ENCODE measurements around the gene PLIN3. TPM values are rescaled to one million over a fixed set of nuclear protein-coding genes. Genes with fewer than 3 reads are reported as not detected.
A peak's percentile ranks its signal among the peaks of the same experiment; 100 is the strongest.
"Not testable (repeated sequence)": the region's sequence is repeated elsewhere in the genome, so short reads cannot be mapped to it uniquely, and the experiment has no call there.

The PLIN3 gene, protein sequence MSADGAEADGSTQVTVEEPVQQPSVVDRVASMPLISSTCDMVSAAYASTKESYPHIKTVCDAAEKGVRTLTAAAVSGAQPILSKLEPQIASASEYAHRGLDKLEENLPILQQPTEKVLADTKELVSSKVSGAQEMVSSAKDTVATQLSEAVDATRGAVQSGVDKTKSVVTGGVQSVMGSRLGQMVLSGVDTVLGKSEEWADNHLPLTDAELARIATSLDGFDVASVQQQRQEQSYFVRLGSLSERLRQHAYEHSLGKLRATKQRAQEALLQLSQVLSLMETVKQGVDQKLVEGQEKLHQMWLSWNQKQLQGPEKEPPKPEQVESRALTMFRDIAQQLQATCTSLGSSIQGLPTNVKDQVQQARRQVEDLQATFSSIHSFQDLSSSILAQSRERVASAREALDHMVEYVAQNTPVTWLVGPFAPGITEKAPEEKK
- 37.5 TPM for polyA plus RNA-seq (ENCODE audit: insufficient read length)

DNA sequence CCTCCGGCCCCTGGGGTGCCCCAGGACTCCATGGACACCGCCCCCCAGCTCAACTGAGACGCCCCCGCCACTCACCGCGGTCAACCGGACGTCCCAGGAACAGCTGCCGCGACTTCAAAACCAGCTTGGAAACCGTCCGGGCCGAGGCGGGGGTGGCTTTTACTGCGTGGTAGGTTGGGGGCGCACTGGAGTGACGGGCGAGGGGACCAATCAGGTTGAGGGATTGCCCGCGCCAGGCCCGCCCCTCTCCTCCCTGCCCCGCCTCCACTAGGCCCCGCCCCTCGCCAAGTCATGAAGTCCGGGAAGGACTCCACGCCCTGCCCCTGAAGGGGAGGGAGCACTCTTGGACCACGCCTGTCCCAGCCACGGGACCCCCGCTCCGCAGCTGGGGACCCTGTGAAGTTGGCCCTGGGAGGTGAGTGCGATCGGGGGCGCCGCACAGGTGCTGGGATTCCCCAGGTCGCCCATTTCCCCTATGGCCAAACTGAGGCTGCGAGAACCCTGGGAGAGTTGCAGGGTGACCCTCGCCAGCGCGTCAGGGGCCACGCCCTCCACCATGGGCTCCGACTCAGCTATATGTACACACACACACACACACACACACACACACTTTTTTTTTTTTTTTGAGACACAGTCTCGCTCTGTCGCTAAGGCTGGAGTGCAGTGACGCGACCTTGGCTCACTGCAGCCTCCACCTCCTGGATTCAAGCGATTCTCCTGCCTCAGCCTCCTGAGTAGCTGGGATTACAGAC, at the start of gene PLIN3:
TSS of gene PLIN3 (minus strand) at position 134 of the 752 bp plus-strand sequence. CDS start 6,273 bp downstream, outside the sequence.
- DNase-seq (ENCODE audit: low read depth), result peak; percentile 68

DNA sequence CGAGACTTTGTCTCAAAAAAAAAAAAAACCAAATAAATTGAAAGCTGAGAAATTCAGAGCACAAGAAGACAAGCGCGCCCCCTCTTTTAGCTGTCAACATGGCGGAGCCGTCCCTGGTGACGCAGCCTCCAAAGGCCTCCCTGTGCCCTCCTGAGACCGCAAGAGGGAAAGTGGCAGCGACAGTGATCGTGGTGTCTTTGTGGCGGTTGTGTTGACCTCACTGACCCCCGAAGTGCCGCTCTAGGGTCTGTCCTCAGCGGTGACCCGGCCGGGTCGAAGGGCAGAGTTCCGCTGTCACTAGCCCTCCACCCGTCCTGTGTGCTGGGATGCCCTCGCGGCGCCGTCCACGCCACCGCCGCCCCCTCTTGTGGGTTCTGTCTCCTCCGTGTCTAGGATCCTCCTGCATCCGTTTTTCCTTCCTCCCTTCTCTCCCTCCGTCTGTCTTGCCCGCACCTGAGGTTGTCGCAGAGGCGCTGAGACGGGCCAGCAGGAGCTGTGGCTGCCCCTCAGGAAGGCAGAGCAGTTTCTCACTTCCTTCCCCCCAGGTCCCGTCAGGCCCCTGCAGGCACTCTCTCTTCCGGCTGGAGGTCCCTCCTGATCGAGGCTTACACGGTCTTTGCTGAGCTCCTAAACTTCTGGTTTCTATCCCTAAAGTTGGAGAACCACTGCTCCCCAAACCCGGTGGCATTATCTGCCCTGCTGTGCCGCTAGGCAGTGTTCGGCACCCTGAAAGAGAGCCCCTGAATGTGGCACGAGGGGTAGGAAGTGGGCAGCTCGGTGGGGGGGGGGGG, 49.0 kb upstream of the PLIN3 start:
- DNase-seq (ENCODE audit: low read depth), result no peak

DNA sequence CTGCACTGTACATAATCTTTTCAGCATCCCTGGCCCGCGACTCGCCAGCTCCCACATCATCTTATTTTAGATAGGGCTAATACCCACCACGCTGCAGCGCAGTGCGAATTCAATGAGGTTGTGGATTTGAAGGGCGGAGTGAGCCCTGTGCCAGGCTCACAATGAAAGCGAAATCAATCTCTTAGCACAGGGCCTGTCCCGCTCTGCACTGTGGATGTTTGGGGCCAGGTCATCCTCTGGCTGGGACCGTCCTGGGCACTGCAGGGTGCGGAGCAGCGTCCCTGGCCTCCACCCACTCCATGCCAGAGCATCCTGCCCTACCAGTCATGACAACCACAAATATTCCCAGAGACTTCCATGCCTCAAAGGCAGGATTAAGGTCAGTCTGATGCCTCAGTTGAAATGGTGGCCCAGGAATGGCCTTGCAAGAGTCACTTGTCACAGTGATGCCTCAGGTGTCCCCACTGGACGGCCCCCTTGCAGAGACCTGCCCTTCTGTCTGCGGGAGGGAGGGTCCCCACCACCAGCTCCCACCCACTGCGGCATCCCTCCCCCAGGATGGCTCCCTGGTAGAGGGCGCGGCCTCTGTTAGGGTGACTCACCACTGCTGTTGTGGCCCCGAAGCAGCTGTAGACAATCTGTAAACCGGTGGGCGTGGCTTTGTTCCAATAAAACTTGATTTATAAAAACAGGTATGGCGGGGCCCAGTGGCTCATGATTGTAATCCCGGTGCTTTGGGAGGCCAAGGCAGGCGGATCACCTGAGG, 47.5 kb upstream of the PLIN3 start:
- no peak for DNase-seq (ENCODE audit: low read depth)

DNA sequence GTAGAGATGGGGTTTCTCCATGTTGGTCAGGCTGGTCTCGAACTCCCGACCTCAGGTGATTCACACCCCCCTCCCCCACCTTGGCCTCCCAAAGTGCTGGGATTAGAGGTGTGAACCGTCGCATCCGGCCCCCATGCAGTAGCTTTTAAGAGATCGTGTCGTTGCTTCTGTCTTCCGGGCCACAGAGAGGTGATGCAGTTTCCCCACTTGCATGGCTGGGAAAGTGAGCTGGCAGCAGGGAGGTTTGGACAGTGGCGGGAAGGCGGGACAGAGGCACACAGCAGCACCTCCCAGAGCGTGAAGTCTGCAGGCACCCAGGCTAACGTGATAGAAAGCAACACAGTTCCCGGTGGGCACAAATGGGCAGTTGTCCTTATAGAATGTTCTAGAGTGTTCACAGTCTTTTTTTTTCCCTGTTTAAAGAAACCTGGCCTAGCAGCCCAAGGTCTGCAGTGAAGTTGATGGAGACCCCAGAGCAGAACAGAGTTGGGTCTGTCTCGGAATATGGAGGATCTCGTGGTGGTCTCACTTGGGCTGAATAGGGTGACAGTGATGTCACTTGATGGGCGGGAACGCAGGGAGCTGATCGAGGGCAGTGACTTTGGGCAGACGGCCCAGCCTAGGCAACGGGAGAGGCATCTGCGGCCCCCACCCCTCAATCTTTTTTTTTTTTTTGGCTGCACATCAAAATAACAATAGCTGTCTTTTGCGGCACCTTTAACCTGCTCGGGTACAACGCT, 46.7 kb upstream of the PLIN3 start:
- no peak for DNase-seq (ENCODE audit: low read depth)

DNA sequence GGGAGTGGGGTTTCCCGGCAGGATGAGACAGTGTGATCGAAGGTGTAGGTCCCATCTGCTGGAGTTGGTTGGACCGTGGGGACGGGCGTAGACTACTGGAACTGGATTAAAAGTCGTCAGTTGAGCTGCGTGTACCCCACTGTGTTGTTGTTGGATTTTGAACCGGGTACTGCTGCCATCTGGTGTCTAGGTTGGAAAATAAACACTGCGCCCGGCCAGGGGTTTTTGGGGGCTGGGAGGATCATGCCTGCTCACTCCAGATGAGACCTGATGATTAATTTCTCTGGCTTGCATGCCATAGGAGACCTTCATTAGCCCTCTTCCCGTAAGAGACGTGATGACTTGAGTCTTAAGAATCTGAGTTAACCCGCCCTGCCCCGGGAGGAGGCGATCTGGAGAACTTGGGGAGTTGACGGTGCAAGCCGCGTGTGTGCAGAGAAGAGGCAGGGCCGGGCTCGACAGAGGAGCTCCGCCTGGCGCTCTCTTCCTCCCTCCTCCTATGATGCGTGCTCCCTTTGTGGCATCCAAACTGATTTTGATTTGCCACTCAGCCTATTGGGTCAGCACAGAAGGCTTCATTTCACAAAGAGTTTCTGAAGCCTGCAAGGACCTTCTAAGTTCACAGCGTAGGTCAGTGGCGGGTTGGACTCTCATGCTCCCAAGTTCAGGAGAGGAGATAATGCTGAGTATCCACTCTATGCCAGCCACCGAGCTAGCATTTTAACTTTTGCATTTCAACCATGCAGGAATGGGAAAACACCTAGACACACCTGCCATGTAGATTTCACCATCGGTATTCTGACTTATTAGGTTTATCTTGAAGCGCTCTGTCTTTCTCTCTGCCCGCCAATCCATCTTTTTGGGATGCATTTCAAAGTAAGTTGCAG, 44.6 kb upstream of the PLIN3 start:
- peak; percentile 49 for DNase-seq (ENCODE audit: low read depth)

DNA sequence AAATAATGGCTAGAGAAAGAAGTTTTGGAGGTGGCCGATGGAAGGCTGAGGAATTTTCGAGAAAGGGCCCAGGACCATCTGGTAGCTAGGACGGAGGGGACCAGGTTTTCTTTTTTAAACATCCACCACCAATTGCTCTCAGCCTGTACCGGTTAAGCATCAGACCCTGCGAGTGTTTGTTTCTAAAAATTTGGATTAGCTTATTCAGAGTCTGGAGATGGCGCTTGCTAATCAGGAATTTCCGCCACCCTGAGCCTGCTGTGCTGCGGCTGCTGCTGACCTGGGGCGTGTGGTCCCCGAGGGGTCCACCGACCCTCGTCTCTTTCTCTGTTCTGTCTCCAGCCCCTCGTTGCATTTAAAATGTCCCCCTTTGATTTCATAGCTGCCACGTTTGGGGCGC, 43.8 kb upstream of the PLIN3 start:
- DNase-seq (ENCODE audit: low read depth), result no peak

DNA sequence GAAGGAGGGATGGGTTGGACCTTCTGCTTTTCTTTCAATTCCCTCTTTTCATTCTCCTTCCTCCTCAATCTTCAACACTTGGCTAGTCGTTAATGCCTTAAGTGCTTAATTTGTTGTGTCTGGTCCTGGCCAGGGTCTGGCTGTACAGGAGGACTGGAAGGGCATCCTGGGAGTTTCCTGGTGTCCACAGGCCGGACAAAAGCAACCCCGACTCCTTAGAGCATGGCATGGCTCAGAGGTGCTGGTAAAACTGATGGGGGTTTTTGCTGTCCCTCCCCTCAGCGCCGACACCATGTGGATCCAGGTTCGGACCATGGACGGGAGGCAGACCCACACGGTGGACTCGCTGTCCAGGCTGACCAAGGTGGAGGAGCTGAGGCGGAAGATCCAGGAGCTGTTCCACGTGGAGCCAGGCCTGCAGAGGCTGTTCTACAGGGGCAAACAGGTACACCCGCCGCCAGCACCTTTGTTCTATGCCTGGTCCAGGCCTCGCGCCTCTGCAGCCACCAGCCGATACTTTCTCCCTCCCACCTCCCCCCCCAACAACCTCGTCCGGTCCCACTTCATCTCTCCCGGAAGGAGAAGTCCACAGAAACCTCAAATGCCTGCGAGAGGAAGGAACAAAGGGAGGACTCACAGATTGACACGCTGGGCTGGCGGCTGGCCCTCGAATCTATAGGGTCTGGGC, 43.3 kb upstream of the PLIN3 start:
- DNase-seq (ENCODE audit: low read depth), result no peak

DNA sequence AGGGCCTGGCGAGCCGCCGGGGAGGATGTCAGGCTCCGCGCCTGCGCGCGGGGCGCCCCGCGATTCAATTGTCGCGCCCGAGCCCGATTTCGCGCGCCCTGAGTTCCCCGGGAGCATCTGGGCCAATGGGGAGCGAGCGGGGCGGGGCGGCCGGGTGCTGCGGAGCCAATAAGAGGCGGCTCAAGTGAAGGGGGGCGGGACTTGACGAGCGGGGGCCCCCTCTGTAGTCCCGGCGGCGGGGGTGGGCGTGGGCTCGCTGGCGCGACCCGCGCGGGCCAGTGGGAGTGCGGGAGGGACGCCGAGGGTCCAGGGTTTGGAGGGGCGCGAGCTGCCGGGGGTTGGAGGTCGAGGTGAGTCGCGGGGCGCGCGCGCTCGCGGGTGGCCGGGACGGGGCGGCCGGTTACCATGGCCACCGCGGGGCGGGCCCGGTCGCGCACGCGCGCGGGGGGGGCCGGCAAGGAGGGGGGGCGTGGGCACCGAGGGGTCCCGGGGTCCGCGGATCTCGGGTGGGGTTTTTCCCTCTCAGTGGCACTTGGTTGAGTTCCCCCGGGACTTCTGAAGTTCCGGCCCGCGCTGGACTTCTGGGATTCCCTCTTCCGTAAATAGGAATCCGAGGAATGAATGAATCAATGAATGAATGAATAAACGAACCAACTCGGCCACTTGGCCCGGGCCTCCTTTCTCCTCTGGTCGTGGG, 42.6 kb upstream of the PLIN3 start:
- DNase-seq (ENCODE audit: low read depth), result peak; percentile 35

DNA sequence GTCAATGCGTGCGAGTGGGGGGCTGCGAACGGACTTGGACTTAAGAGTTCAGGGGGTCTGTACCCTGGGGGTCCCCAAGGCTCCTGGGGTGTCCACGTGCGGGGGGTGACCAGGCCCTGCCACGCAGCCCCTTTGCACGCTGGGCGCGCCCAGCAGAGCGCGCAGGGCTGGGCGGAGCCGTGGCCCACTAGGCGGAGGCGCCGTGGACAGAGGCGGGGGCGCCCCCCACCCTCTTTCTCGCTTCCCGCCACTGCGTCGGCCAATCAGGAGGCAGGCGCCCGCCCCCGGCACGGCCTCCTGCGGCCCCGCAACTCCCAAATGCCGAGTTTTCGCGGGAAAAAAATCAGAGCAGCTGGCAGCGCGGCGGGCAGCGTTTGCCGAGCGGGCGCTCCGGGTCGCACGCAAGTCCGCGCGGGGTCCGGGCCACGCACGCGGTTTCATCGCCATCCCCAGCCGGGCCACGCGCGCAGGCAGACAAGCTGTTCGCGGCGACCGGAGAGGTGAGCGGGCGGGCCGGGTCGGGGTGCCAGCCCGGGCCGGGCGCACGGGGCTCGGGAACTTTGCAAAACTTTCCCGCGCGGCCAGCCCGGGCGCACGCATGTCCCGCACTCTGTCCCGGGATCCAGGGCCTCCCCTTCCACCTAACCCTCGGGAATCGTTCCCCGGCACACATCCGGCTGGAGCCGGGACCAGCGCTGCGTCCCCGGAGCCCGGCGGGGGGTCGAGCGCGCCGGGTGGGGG, 41.9 kb upstream of the PLIN3 start, which contains the start of gene UHRF1:
TSS of gene UHRF1 (plus strand) at position 346 of the 741 bp plus-strand sequence. CDS start 1,385 bp downstream, outside the sequence.
- DNase-seq (ENCODE audit: low read depth), result no peak

DNA sequence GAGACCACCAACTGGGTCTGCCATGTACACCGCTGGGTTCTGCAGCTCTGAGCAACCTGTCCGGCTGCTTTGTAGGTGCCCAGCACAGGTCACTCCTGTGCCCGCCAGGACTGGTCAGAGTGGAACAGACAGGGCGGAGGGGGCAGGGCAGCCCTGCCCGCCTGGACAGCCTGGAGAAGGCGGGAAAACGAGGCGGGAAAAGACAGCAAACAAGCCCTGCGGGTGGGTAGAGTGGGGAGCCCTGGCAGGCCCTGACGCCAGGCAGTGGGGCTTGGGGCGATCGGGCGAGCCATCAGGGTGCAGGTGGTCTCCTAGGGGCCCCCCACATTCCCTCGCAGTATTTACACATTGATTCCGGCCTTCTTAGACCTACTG, 41.3 kb upstream of the PLIN3 start:
- no peak for DNase-seq (ENCODE audit: low read depth)

DNA sequence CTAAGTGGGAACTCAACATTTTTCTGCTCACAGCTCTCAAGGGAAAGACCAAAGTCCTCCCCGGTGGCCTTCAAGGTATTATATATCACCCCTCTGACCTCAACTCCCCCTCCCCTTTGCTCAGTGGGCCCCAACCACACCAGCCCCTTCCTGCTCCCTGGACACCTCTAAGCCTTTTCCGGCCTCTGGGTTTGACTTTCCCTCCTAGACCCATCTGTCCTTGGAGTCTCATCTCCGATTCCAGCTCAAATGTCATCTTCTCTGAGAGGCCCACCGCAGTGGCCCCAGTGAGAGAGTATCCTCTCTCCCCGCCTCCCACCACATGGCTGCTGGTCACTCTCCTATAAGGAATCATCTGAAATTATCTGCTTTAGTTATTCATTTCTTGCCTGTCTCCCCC, 40.9 kb upstream of the PLIN3 start:
- DNase-seq (ENCODE audit: low read depth), result no peak

DNA sequence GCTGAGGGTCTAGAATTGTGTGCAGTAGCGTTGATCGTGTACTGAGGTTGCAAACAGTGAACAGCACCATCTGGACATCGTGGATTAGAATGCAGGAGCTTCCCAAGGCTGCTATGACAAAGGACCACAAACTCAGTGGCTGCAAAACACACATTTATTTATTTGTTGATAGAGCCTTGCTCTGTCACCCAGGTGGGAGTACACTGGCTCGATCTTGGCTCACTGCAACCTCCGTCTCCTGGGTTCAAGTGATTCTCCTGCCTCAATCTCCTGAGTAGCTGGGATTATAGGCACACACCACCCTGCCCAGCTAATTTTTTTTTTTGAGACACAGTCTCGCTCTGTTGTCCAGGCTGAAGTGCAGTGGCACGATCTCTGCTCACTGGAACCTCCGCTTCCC, 39.5 kb upstream of the PLIN3 start:
- DNase-seq (ENCODE audit: low read depth), result no peak

DNA sequence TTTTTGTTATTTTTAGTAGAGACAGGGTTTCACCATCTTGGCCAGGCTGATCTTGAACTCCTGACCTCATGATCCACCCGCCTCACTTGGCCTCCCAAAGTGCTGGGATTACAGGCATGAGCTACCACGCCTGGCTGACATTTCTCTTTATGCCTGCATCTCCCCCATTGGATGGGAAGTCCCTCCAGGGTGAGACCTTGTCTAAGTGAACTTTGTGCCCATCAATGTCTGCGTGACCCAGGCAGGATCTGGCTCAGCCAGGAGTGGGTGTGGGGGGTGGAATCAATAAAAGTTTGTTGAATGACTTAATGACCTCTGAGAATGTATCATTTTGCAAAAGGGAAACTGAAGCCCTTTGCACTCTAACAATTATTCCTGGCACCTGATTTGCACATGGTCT, 37.0 kb upstream of the PLIN3 start:
- no peak for DNase-seq (ENCODE audit: low read depth)

DNA sequence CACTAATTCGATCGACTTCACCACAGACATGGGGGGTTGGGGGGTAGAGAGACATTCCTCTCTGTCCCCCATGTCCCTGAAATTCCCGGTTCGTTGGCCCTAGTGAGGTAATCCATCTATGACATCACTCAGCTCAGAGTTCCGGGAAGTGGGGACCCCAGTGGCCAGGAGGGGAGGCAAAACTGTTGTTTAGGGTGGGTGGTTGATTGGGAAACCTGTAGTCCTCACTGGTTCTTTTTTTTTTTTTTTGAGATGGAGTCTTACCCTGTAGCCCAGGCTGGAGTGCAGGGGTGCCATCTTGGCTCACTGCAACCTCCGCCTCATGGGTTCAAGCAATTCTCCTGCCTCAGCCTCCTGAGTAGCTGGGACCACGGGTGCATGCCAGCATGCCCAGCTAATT, 35.3 kb upstream of the PLIN3 start, which contains the start of gene ARRDC5:
TSS of gene ARRDC5 (minus strand) at position 101 of the 400 bp plus-strand sequence. CDS start at position 30, 71 bp downstream.
- no peak for DNase-seq (ENCODE audit: low read depth)

DNA sequence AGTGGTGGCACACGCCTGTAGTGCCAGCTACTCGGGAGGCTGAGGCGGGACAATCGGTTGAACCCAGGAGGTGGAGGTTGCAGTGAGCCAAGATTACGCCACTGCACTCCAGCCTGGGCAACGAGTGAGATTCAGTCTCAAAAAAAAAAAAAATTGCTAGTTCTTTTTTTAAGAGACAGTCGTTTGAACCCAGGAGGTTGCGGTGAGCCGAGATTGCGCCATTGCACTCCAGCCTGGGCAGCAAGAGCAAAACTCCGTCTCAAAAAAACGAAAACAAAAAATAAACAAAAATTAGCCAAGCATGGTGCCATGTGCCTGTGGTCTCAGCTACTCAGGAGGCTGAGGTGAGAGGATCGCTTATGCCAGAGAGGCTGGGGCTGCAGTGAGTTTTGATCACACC, 33.4 kb upstream of the PLIN3 start:
- not testable (repeated sequence) for DNase-seq (ENCODE audit: low read depth)

DNA sequence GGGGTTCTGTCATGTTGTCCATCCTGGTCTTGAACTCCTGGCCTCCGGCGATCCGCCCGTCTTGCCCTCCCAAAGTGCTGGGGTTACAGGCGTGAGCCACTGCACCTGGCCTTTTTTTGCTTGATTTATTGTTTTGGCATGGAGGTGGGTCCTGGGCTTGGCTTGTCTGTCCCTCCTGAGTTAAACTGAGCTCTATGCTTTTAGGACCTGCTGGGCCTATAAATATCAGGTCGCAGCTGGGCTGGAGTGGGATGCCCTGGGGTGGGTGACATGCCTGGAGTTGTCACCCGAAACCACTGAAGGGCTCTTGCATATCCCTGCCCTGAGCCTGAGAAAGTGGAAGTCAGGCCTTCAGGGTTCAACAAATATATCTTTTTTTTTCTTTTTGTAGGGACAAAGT, 29.7 kb upstream of the PLIN3 start:
- no peak for DNase-seq (ENCODE audit: low read depth)

DNA sequence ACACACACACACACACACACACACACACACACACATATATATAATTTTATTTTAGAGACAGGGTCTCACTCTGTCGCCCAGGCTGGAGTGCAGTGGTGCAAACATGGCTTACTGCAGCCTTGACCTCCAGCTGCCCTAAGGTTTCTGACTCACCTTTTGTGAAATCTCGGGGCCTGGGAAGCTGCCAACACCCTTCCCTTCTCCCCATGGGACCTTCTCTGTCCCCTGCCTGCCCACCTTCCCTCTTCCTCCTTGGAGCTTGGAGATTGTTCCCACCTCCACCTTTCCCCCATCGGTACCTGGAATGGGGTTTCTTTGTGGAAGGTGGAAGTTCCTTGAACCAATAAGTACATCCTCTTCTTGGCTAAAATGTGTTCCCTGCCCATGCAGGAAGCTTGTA, 28.9 kb upstream of the PLIN3 start:
- DNase-seq (ENCODE audit: low read depth), result no peak

Measured in forelimb muscle (tissue), 1 donor.